ENCODE data around the gene AJAP1. TPM values are rescaled to one million over a fixed set of nuclear protein-coding genes. Genes with fewer than 3 reads are reported as not detected.

The AJAP1 gene
- total and polyA plus RNA-seq, 2 experiments from 2014 or later, result not detected

GRCh38 chr1:4830707-4831106 is 176.3 kb downstream of the AJAP1 start:
- Histone ChIP-seq H2AFZ (no peak overlapping the region), H3K36me3 (ENCODE audit: insufficient read depth) (no peaks in the 10 kb centered on the region; the same call in 1 of the 2 replicates), H4K20me1 (replicated peaks; ENCODE audit: insufficient read depth) (no peaks in the 10 kb centered on the region), H3K79me2 (replicated peaks; ENCODE audit: insufficient read depth) (no peaks in the 10 kb centered on the region), H3F3A (replicated peaks; ENCODE audit: low read depth) (no peaks in the 10 kb centered on the region), H3K4me1 (ENCODE audit: insufficient read depth) (no peaks in the 10 kb centered on the region), H3K9me2 (ENCODE audit: insufficient read depth) (no peaks in the 10 kb centered on the region), H3K4me3 (no peak overlapping the region), H3K4me2 (no peak overlapping the region), H3K27ac (ENCODE audit: low read depth) (no peak overlapping the region), H3K27me3 (ENCODE audit: insufficient read depth) (no peaks in the 10 kb centered on the region)
- H3K36me3 Mint-ChIP-seq (ENCODE audit: low read depth), result peaks cover 10% of the 10 kb centered on the region; the same call in 1 of the 3 replicates
- peaks cover 9% of the 10 kb centered on the region for H3K4me1 Mint-ChIP-seq
- no peak for TF ChIP-seq NANOG (IDR thresholded peaks at IDR 0.05; ENCODE audit: borderline replicate concordance)
- TF ChIP-seq STAT1 (IDR thresholded peaks at IDR 0.05; ENCODE audit: unreplicated experiment), result no peak
- no peak for TF ChIP-seq EZH2phosphoT487 (IDR thresholded peaks at IDR 0.05; ENCODE audit: unreplicated experiment)
- TF ChIP-seq REST (IDR thresholded peaks at IDR 0.05; ENCODE audit: unreplicated experiment), result no peak
- no peak for TF ChIP-seq ZNF331 (CRISPR knock-in tag; IDR thresholded peaks at IDR 0.05; ENCODE audit: low read depth)
- no peak overlapping the region for H3K4me3 Mint-ChIP-seq
- ATAC-seq (no peak), DNase-seq (ENCODE audit: low spot score) (no peak)
- H3K27me3 Mint-ChIP-seq (ENCODE audit: insufficient read depth, low read depth, poor library complexity), result peaks cover under 1% of the 10 kb centered on the region
- peak overlapping the region; percentile 41; the same call in 1 of the 2 replicates for H3K27ac Mint-ChIP-seq
- H3K9me3 Mint-ChIP-seq, result peaks cover 10% of the 10 kb centered on the region

DNA sequence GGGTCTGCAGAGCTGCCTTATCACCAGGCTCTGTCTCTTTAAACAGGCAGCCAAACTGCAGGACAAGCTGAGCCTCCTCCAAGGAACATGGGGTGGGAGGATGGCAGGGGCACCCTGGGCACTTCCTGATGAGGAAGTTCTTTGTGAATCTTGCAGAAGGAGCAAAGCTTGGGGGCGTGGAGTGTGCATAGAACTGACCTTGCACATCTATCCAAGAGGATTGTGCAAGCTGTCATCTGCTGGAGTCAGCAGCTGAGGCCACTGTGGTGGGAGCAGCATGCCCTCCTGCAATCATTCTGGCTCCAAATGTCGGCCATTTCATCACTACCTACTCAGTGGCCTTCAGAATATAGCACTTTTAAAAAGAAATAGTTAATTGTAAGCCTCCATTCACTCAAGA is 182.2 kb downstream of the AJAP1 start:
- H3K4me2 ChIP-seq, result no peak overlapping the region
- Mint-ChIP-seq H3K4me1 (no peaks in the 10 kb centered on the region), H3K4me3 (no peak overlapping the region), H3K27ac (no peak overlapping the region), H3K9me3 (peaks cover 32% of the 10 kb centered on the region), H3K36me3 (ENCODE audit: low read depth) (peaks cover 19% of the 10 kb centered on the region; the same call in 2 of the 3 replicates), H3K27me3 (ENCODE audit: insufficient read depth, low read depth, poor library complexity) (no peaks in the 10 kb centered on the region)
- no peaks in the 10 kb centered on the region for H3K4me1 ChIP-seq (ENCODE audit: insufficient read depth)
- no peaks in the 10 kb centered on the region for H3K27me3 ChIP-seq (ENCODE audit: insufficient read depth)
- H3K4me3 ChIP-seq, result no peak overlapping the region
- no peak overlapping the region for H2AFZ ChIP-seq
- H3K79me2 ChIP-seq (replicated peaks; ENCODE audit: insufficient read depth), result no peaks in the 10 kb centered on the region
- no peaks in the 10 kb centered on the region; the same call in 1 of the 2 replicates for H3K36me3 ChIP-seq (ENCODE audit: insufficient read depth)
- ATAC-seq, result no peak
- no peak for DNase-seq (ENCODE audit: low spot score)
- H4K20me1 ChIP-seq (replicated peaks; ENCODE audit: insufficient read depth), result no peaks in the 10 kb centered on the region
- H3K9me2 ChIP-seq (ENCODE audit: insufficient read depth), result no peaks in the 10 kb centered on the region
- H3F3A ChIP-seq (replicated peaks; ENCODE audit: low read depth), result no peaks in the 10 kb centered on the region
- no peak overlapping the region for H3K27ac ChIP-seq (ENCODE audit: low read depth)
- TF ChIP-seq CREB1 (CRISPR knock-in tag; IDR thresholded peaks at IDR 0.05; ENCODE audit: low read depth), result no peak
- TF ChIP-seq NANOG (IDR thresholded peaks at IDR 0.05; ENCODE audit: borderline replicate concordance), result no peak
- no peak for TF ChIP-seq ETS1 (IDR thresholded peaks at IDR 0.05)
- no peak for TF ChIP-seq CTCF (conservative IDR thresholded peaks at IDR 0.05; ENCODE audit: low read depth in 2 of 2)
- TF ChIP-seq STAT1 (IDR thresholded peaks at IDR 0.05; ENCODE audit: unreplicated experiment), result no peak
- no peak for TF ChIP-seq ZNF462 (CRISPR knock-in tag; IDR thresholded peaks at IDR 0.05)

All from GM23338 (cell line).